HepG2 (cell line): ENCODE data around the gene BCAS4. TPM values are rescaled to one million over a fixed set of nuclear protein-coding genes. Genes with fewer than 3 reads are reported as not detected.

ENCODE experiments used
- AHR ChIP-seq: IDR thresholded peaks from 2 replicates; pipeline ENCODE4 v1.6.1; 2018; ENCODE audit warnings: missing genetic modification reagents, missing compliant biosample characterization
- CEBPG ChIP-seq: IDR thresholded peaks from 2 replicates; pipeline ENCODE4 v1.6.1; 2016
- CREM ChIP-seq, 2 experiments: sonication (generic) in 1 of 2; formaldehyde crosslinking in 1 of 2; IDR thresholded peaks; 2 replicates each; pipeline versions ENCODE4 v1.4.0 to v1.6.1; 2016 to 2020; ENCODE audit warnings: antibody characterized with exemption in 1 of 2, mild to moderate bottlenecking in 1 of 2, missing genetic modification reagents in 1 of 2
- ELF1 ChIP-seq: sonication (generic); formaldehyde crosslinking; IDR thresholded peaks from 2 replicates; pipeline ENCODE4 v1.4.0; 2020; ENCODE audit warnings: missing genetic modification reagents
- HOXA5 ChIP-seq: sonication (generic); formaldehyde crosslinking; IDR thresholded peaks from 2 replicates; pipeline ENCODE4 v1.4.0; 2020; ENCODE audit warnings: missing genetic modification reagents
- KAT7 ChIP-seq: IDR thresholded peaks from 2 replicates; pipeline ENCODE4 v1.6.1; 2018; ENCODE audit warnings: borderline replicate concordance, missing compliant biosample characterization
- KDM1A ChIP-seq: IDR thresholded peaks from 2 replicates; pipeline ENCODE4 v1.6.1; 2016; ENCODE audit warnings: missing compliant biosample characterization
- POLR2AphosphoS2 ChIP-seq: IDR thresholded peaks from 2 replicates; pipeline ENCODE4 v1.6.1; 2011; ENCODE audit warnings: low read depth, low read length, improper control_type of control experiment
- SKI ChIP-seq: fragments of 450-650 bp; IDR thresholded peaks from one replicate; pipeline ENCODE4 v1.6.1; 2018; ENCODE audit warnings: mild to moderate bottlenecking; ENCODE audit not compliant: partially characterized antibody
- SRF ChIP-seq: IDR thresholded peaks from 2 replicates; pipeline ENCODE4 v1.6.1; 2011; ENCODE audit warnings: mild to moderate bottlenecking, low read depth, low read length, moderate library complexity
- THYN1 ChIP-seq: sonication (generic); formaldehyde crosslinking; IDR thresholded peaks from 2 replicates; pipeline ENCODE4 v1.8.1; 2023; ENCODE audit warnings: low read depth, mild to moderate bottlenecking, moderate library complexity, missing genetic modification reagents, borderline replicate concordance
- ZNF12 ChIP-seq: sonication (generic); formaldehyde crosslinking; IDR thresholded peaks from 2 replicates; pipeline ENCODE4 v1.5.0; 2020; ENCODE audit warnings: missing genetic modification reagents
- ZNF333 ChIP-seq: sonication (generic); formaldehyde crosslinking; IDR thresholded peaks from 2 replicates; pipeline ENCODE4 v1.4.0; 2020; ENCODE audit warnings: mild to moderate bottlenecking, missing genetic modification reagents, borderline replicate concordance
- ZNF766 ChIP-seq: sonication (generic); formaldehyde crosslinking; IDR thresholded peaks from 2 replicates; pipeline ENCODE4 v1.5.0; 2020; ENCODE audit warnings: missing genetic modification reagents, borderline replicate concordance
- polyA plus RNA-seq, 8 experiments: library from polyadenylated mRNA; depleted of rRNA in 3 of 8; stranded (reverse) in 7 of 8; unstranded in 1 of 8; fragments of >200 nt; fragmentation: Illumina TruSeq in 4 of 8; extraction: Trizol in 4 of 8; gene quantifications; 2 replicates each; pipeline versions ENCODE4 v1.2.1 to v1.2.3, GENCODE V29; 2011 to 2016; ENCODE audit warnings: low read depth in 4 of 8, missing spikeins in 1 of 8, mixed read lengths in 1 of 8; ENCODE audit not compliant: insufficient read depth in 1 of 8
- total RNA-seq, 5 experiments: library from RNA; depleted of rRNA; stranded (reverse); fragments of >200 nt; fragmentation: Illumina TruSeq; extraction: Trizol; gene quantifications; 2 replicates each; pipeline ENCODE4 v1.2.3, GENCODE V29; 2016; ENCODE audit warnings: low read depth in 1 of 5
- TF ChIP-seq, protein P1 (sequence below): sonication (generic); formaldehyde crosslinking; IDR thresholded peaks from 2 replicates; pipeline ENCODE4 v1.4.0; 2020; ENCODE audit warnings: missing genetic modification reagents
- TF ChIP-seq, protein P2 (sequence below): sonication (generic); formaldehyde crosslinking; IDR thresholded peaks from 2 replicates; pipeline ENCODE4 v1.8.0; 2022; ENCODE audit warnings: mild to moderate bottlenecking, missing genetic modification reagents, moderate library complexity
- TF ChIP-seq, protein P3 (sequence below): sonication (generic); formaldehyde crosslinking; IDR thresholded peaks from 2 replicates; pipeline ENCODE4 v1.8.0; 2022; ENCODE audit warnings: missing genetic modification reagents, mild to moderate bottlenecking, borderline replicate concordance
- TF ChIP-seq, protein P4 (sequence below): IDR thresholded peaks from 2 replicates; pipeline ENCODE4 v1.6.1; 2016; ENCODE audit warnings: missing compliant biosample characterization, missing genetic modification reagents, borderline replicate concordance
- TF ChIP-seq, protein P5 (sequence below): IDR thresholded peaks from 2 replicates; pipeline ENCODE4 v1.4.0; 2020; ENCODE audit warnings: mild to moderate bottlenecking, missing genetic modification reagents

Gene BCAS4
- total and polyA plus RNA-seq, 2 of the 13 experiments (the other 11 are each of a cell fraction or from before 2014, with no cell fraction given) = 7.2 to 8.0 TPM

DNA sequence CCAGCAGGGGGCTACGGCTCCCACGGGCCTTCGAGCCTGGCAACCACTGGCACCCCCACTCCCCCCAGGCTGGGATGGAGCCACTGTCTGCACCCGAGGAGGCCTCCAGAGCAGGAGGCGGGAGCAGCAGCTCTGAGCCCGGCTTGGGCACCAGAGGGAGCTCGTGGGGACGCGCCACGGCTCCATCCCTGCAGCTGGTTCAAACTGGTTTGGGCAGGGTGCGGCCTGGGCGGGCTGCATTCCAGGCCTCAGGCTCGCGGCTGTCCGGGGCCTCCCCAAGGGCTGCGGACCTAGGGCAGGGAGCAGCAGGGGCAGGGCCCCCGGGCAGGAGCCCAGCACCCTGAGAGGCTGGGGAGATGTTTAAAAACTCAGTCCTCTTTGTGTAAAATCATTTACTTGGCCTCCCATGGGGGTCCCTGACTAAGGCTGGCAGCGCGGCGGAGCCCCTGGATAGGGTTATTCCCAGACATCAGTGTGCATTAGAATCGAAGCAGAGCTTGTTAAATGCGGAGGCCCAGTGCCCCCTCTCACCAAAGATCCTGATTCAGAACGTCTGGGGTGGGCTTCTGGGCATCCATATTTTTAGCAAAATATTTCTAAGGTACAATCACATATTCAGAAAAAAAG lies 4.1 kb upstream of the BCAS4 start (continued):
- TF ChIP-seq KDM1A (CRISPR knock-in tag) (peak; percentile 98), CEBPG (CRISPR knock-in tag) (peak; percentile 54; the same call in 1 of the 2 replicates), CREM (IDR thresholded peaks at IDR 0.05) (peak; percentile 48; the same call in 1 of the 2 replicates), CREM (CRISPR knock-in tag; IDR thresholded peaks at IDR 0.05) (peak; percentile 30; the same call in 1 of the 2 replicates), ZNF333 (CRISPR knock-in tag) (peak; percentile 30; the same call in 1 of the 2 replicates), ZNF766 (CRISPR knock-in tag) (peak; percentile 99), HOXA5 (CRISPR knock-in tag) (peak; percentile 98), KAT7 (peak; percentile 82; the same call in 1 of the 2 replicates), THYN1 (CRISPR knock-in tag) (no peak), POLR2AphosphoS2 (no peak), SRF (peak; percentile 2; the same call in 1 of the 2 replicates), AHR (CRISPR knock-in tag) (peak; percentile 96), SKI (peak; percentile 40), ELF1 (CRISPR knock-in tag) (peak; percentile 53; the same call in 1 of the 2 replicates), ZNF12 (peak; percentile 84)
- TF ChIP-seq, protein P1, sequence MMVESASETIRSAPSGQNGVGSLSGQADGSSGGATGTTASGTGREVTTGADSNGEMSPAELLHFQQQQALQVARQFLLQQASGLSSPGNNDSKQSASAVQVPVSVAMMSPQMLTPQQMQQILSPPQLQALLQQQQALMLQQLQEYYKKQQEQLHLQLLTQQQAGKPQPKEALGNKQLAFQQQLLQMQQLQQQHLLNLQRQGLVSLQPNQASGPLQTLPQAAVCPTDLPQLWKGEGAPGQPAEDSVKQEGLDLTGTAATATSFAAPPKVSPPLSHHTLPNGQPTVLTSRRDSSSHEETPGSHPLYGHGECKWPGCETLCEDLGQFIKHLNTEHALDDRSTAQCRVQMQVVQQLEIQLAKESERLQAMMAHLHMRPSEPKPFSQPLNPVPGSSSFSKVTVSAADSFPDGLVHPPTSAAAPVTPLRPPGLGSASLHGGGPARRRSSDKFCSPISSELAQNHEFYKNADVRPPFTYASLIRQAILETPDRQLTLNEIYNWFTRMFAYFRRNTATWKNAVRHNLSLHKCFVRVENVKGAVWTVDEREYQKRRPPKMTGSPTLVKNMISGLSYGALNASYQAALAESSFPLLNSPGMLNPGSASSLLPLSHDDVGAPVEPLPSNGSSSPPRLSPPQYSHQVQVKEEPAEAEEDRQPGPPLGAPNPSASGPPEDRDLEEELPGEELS = peak; percentile 77
- TF ChIP-seq, protein P2, sequence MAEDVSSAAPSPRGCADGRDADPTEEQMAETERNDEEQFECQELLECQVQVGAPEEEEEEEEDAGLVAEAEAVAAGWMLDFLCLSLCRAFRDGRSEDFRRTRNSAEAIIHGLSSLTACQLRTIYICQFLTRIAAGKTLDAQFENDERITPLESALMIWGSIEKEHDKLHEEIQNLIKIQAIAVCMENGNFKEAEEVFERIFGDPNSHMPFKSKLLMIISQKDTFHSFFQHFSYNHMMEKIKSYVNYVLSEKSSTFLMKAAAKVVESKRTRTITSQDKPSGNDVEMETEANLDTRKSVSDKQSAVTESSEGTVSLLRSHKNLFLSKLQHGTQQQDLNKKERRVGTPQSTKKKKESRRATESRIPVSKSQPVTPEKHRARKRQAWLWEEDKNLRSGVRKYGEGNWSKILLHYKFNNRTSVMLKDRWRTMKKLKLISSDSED = no peak
- TF ChIP-seq, protein P3, sequence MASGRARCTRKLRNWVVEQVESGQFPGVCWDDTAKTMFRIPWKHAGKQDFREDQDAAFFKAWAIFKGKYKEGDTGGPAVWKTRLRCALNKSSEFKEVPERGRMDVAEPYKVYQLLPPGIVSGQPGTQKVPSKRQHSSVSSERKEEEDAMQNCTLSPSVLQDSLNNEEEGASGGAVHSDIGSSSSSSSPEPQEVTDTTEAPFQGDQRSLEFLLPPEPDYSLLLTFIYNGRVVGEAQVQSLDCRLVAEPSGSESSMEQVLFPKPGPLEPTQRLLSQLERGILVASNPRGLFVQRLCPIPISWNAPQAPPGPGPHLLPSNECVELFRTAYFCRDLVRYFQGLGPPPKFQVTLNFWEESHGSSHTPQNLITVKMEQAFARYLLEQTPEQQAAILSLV = peak; percentile 77; the same call in 1 of the 2 replicates
- TF ChIP-seq, protein P4, sequence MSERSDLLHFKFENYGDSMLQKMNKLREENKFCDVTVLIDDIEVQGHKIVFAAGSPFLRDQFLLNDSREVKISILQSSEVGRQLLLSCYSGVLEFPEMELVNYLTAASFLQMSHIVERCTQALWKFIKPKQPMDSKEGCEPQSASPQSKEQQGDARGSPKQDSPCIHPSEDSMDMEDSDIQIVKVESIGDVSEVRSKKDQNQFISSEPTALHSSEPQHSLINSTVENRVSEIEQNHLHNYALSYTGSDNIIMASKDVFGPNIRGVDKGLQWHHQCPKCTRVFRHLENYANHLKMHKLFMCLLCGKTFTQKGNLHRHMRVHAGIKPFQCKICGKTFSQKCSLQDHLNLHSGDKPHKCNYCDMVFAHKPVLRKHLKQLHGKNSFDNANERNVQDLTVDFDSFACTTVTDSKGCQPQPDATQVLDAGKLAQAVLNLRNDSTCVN = peak; percentile 88
- TF ChIP-seq, protein P5, sequence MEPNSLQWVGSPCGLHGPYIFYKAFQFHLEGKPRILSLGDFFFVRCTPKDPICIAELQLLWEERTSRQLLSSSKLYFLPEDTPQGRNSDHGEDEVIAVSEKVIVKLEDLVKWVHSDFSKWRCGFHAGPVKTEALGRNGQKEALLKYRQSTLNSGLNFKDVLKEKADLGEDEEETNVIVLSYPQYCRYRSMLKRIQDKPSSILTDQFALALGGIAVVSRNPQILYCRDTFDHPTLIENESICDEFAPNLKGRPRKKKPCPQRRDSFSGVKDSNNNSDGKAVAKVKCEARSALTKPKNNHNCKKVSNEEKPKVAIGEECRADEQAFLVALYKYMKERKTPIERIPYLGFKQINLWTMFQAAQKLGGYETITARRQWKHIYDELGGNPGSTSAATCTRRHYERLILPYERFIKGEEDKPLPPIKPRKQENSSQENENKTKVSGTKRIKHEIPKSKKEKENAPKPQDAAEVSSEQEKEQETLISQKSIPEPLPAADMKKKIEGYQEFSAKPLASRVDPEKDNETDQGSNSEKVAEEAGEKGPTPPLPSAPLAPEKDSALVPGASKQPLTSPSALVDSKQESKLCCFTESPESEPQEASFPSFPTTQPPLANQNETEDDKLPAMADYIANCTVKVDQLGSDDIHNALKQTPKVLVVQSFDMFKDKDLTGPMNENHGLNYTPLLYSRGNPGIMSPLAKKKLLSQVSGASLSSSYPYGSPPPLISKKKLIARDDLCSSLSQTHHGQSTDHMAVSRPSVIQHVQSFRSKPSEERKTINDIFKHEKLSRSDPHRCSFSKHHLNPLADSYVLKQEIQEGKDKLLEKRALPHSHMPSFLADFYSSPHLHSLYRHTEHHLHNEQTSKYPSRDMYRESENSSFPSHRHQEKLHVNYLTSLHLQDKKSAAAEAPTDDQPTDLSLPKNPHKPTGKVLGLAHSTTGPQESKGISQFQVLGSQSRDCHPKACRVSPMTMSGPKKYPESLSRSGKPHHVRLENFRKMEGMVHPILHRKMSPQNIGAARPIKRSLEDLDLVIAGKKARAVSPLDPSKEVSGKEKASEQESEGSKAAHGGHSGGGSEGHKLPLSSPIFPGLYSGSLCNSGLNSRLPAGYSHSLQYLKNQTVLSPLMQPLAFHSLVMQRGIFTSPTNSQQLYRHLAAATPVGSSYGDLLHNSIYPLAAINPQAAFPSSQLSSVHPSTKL = peak; percentile 84
